OCI-LY1 (cell line): ENCODE measurements around the gene GMEB2.

Experiments used
- CTCF ChIP-seq: fragments of 200-600 bp; sonication (generic), shearing (Covaris generic); IDR thresholded peaks from 2 replicates; pipeline ENCODE4 v1.5.1; 2017; ENCODE audit warnings: mild to moderate bottlenecking, antibody characterized with exemption, low read length, moderate library complexity, mixed read lengths
- EZH2 ChIP-seq: fragments of 200-600 bp; sonication (generic), shearing (Covaris generic); IDR thresholded peaks from 2 replicates; pipeline ENCODE4 v1.8.0; 2017; ENCODE audit warnings: borderline replicate concordance, mixed run types, mild to moderate bottlenecking, antibody characterized with exemption, low read length, moderate library complexity, mixed read lengths

- no peak for TF ChIP-seq CTCF
- no peak for TF ChIP-seq EZH2
Measured at GRCh38 chr20:63618291-63618980, 8.5 kb downstream of the GMEB2 start.
